HEK293T (cell line): Measurements from ENCODE around the gene C17orf100.
A peak's percentile ranks its signal among the peaks of the same experiment; 100 is the strongest.

ENCODE experiments used
- CTCF ChIA-PET: fragments of 350-600 bp; formaldehyde crosslinking; extraction: SDS; loops from one replicate; lab custom pipeline; 2021; ENCODE audit warnings: antibody characterized with exemption, inconsistent platforms; lab: Yijun Ruan, JAX
- POLR2A ChIA-PET: fragments of 350-600 bp; formaldehyde crosslinking; extraction: SDS; loops from one replicate; lab custom pipeline; 2020; ENCODE audit warnings: antibody characterized with exemption, inconsistent platforms; lab: Yijun Ruan, JAX
- DNase-seq: peaks from one replicate; pipeline ENCODE4 v3.0.0; 2012; ENCODE audit warnings: mixed read lengths; ENCODE audit errors: extremely low spot score
- ARNT ChIP-seq: fragments of 450-650 bp; IDR thresholded peaks from 2 replicates; pipeline ENCODE4 v1.6.1; 2017; ENCODE audit warnings: mild to moderate bottlenecking
- BHLHE40 ChIP-seq: fragments of 450-650 bp; IDR thresholded peaks from 2 replicates; pipeline ENCODE4 v1.6.1; 2016; ENCODE audit warnings: mild to moderate bottlenecking, moderate library complexity, borderline replicate concordance
- CTBP1 ChIP-seq: fragments of 450-650 bp; IDR thresholded peaks from 2 replicates; pipeline ENCODE4 v1.6.1; 2016; ENCODE audit warnings: borderline replicate concordance
- ELF4 ChIP-seq: fragments of 450-650 bp; IDR thresholded peaks from 2 replicates; pipeline ENCODE4 v1.6.1; 2017; ENCODE audit warnings: antibody characterized with exemption
- FOXA1 ChIP-seq: fragments of 450-650 bp; IDR thresholded peaks from 2 replicates; pipeline ENCODE4 v1.6.1; 2016; ENCODE audit warnings: mild to moderate bottlenecking
- FOXK2 ChIP-seq: fragments of 450-650 bp; IDR thresholded peaks from 2 replicates; pipeline ENCODE4 v1.6.1; 2016; ENCODE audit warnings: mild to moderate bottlenecking
- FOXM1 ChIP-seq: fragments of 450-650 bp; IDR thresholded peaks from 2 replicates; pipeline ENCODE4 v1.6.1; 2017; ENCODE audit warnings: mild to moderate bottlenecking, borderline replicate concordance
- HDGF ChIP-seq: fragments of 450-650 bp; IDR thresholded peaks from 2 replicates; pipeline ENCODE4 v1.6.1; 2017; ENCODE audit warnings: antibody characterized with exemption, borderline replicate concordance
- L3MBTL2 ChIP-seq: fragments of 450-650 bp; conservative IDR thresholded peaks from 2 replicates; pipeline ENCODE4 v1.6.1; 2016; ENCODE audit warnings: mild to moderate bottlenecking
- LEF1 ChIP-seq: fragments of 450-650 bp; IDR thresholded peaks from 2 replicates; pipeline ENCODE4 v1.6.1; 2017; ENCODE audit warnings: mild to moderate bottlenecking, borderline replicate concordance
- NFRKB ChIP-seq: fragments of 450-650 bp; IDR thresholded peaks from 2 replicates; pipeline ENCODE4 v1.6.1; 2016; ENCODE audit warnings: mild to moderate bottlenecking, moderate library complexity
- SP1 ChIP-seq: fragments of 450-650 bp; IDR thresholded peaks from 2 replicates; pipeline ENCODE4 v1.6.1; 2017
- SUZ12 ChIP-seq: fragments of 450-650 bp; IDR thresholded peaks from 2 replicates; pipeline ENCODE4 v1.6.1; 2016; ENCODE audit warnings: mild to moderate bottlenecking
- TARDBP ChIP-seq: fragments of 450-650 bp; IDR thresholded peaks from 2 replicates; pipeline ENCODE4 v1.6.1; 2016
- ZNF384 ChIP-seq: fragments of 450-650 bp; IDR thresholded peaks from 2 replicates; pipeline ENCODE4 v1.6.1; 2016
- TF ChIP-seq, protein P1 (sequence below): fragments of 450-650 bp; IDR thresholded peaks from 2 replicates; pipeline ENCODE4 v1.6.1; 2016

Gene C17orf100

GRCh38 chr17:6701719-6702118 is 50.2 kb downstream of the C17orf100 start:
- CTCF ChIA-PET: interaction anchor here (0.6 to 1.4 kb wide), 6 partner anchors 9 to 85 kb away, joined by 3 to 5 read pairs (median 4); no protein-coding TSS in a partner anchor
- DNase-seq: peak; percentile 86
- TF ChIP-seq SUZ12 (no peak), SP1 (no peak), CTBP1 (no peak), ARNT (no peak), NFRKB (no peak), LEF1 (no peak), ELF4 (no peak), FOXM1 (no peak), ZNF384 (no peak), TARDBP (no peak), L3MBTL2 (no peak), BHLHE40 (no peak), FOXA1 (no peak), FOXK2 (no peak), HDGF (no peak)
- TF ChIP-seq, protein P1, sequence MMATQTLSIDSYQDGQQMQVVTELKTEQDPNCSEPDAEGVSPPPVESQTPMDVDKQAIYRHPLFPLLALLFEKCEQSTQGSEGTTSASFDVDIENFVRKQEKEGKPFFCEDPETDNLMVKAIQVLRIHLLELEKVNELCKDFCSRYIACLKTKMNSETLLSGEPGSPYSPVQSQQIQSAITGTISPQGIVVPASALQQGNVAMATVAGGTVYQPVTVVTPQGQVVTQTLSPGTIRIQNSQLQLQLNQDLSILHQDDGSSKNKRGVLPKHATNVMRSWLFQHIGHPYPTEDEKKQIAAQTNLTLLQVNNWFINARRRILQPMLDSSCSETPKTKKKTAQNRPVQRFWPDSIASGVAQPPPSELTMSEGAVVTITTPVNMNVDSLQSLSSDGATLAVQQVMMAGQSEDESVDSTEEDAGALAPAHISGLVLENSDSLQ: no peak
- POLR2A ChIA-PET: no interaction called here

GRCh38 chr17:6702567-6703215 is 51.1 kb downstream of the C17orf100 start:
- POLR2A ChIA-PET: no interaction called here
- CTCF ChIA-PET: no interaction called here
- no peak for DNase-seq
- TF ChIP-seq TARDBP: no peak
